ENCODE data around the gene TIMM17B. TPM values are rescaled to one million over a fixed set of nuclear protein-coding genes. Genes with fewer than 3 reads are reported as not detected.

Gene TIMM17B
- polyA plus RNA-seq, 2 of the 4 experiments (the other 2 are of a cell fraction) = 68.9 to 76.9 TPM

DNA sequence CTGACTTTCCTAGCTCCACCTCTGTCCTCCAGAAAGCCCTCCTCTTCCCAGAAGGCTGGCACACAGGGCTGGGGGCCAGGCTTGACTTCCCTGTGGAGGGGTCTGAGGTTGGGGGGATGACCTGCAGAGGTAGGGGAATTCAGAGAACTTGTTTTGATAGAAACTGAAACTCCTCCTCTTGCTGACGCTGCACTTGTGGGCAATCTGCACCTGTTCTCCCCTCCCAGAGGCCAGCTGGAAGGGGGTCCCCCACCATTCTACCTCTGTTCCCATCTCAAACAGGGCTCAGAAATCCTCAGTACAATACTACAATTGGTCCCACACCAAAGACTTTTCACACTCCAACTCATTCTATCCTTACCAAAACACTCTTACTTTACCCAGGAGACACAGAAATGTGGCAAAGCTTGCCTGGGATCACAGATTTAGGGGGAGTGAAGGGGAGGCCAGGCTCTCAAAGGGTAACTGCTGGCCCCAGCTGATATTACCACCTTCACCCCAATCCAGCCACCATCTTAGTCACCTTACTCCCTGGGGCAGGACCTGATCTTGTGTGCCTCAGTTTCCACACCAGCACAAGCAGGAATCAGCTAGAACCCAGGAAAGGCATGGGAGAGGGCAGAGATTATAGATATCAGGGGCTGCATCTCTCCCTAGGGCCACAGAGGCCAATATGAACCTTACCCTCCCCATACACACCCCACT is 41.3 kb upstream of the TIMM17B start:
- no peak overlapping the region for H3K4me2 ChIP-seq
- ATAC-seq (no peak), DNase-seq (ENCODE audit: low read depth in 1 of 2, low spot score in 1 of 2) (no peak), FAIRE-seq (no peak)
- no peaks in the 10 kb centered on the region for H3K4me1 ChIP-seq
- ChIA-PET POLR2A (no interaction called here), CTCF (interaction anchor here (0.8 to 2.7 kb wide), 2 partner anchors 10 to 41 kb away, joined by 3 to 11 read pairs; partner anchors contain the start of genes PQBP1 and TIMM17B)
- no peaks in the 10 kb centered on the region for H3K9me3 ChIP-seq
- TF ChIP-seq, protein P1, sequence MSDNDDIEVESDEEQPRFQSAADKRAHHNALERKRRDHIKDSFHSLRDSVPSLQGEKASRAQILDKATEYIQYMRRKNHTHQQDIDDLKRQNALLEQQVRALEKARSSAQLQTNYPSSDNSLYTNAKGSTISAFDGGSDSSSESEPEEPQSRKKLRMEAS (IDR thresholded peaks at IDR 0.05) = no peak
- TF ChIP-seq SMC3 (IDR thresholded peaks at IDR 0.05) (no peak), NR3C1 (IDR thresholded peaks at IDR 0.05) (no peak), TFCP2L1 (CRISPR knock-in tag; IDR thresholded peaks at IDR 0.05) (no peak), CHD4 (IDR thresholded peaks at IDR 0.05; ENCODE audit: borderline replicate concordance) (no peak)
- WGBS (ENCODE audit: missing lambda C conversion rate) = 94% methylated on average over 1 of the region's 1 CpG
- H3K4me3 ChIP-seq = no peak overlapping the region
- H3K27ac ChIP-seq = no peak overlapping the region

- Histone ChIP-seq H3K27ac (no peak overlapping the region), H3K9me3 (no peaks in the 10 kb centered on the region), H3K4me3 (no peak overlapping the region), H3K4me2 (no peak overlapping the region), H3K4me1 (no peaks in the 10 kb centered on the region)
- no peak for DNase-seq (ENCODE audit: low read depth in 1 of 2, low spot score in 1 of 2)
- WGBS (ENCODE audit: missing lambda C conversion rate) = 73% methylated on average over 9 of the region's 9 CpGs
- FAIRE-seq = no peak
- ChIA-PET POLR2A (no interaction called here), CTCF (interaction anchor here (0.5 to 2.7 kb wide), 4 partner anchors 9 to 83 kb away, joined by 3 to 11 read pairs (median 4); partner anchors contain the start of gene KCND1)
- TF ChIP-seq JUN (IDR thresholded peaks at IDR 0.05) (no peak), NR3C1 (IDR thresholded peaks at IDR 0.05) (no peak), HOXA7 (CRISPR knock-in tag; IDR thresholded peaks at IDR 0.05) (no peak), PHF8 (IDR thresholded peaks at IDR 0.05; ENCODE audit: borderline replicate concordance, low read depth) (no peak), EHMT2 (IDR thresholded peaks at IDR 0.05; ENCODE audit: low read depth) (no peak), EHF (CRISPR knock-in tag; IDR thresholded peaks at IDR 0.05) (no peak), RNF2 (IDR thresholded peaks at IDR 0.05; ENCODE audit: borderline replicate concordance, low read depth) (no peak), CHD4 (IDR thresholded peaks at IDR 0.05; ENCODE audit: borderline replicate concordance) (no peak), KDM1A (IDR thresholded peaks at IDR 0.05; ENCODE audit: low read depth) (no peak), FOXS1 (CRISPR knock-in tag; IDR thresholded peaks at IDR 0.05) (no peak), POLR2A (IDR thresholded peaks at IDR 0.05; ENCODE audit: low read length) (no peak), CBX2 (IDR thresholded peaks at IDR 0.05; ENCODE audit: borderline replicate concordance, low read depth) (no peak), EP300 (IDR thresholded peaks at IDR 0.05) (no peak), RFX5 (IDR thresholded peaks at IDR 0.05) (no peak), RARB (CRISPR knock-in tag; IDR thresholded peaks at IDR 0.05) (no peak)
- TF ChIP-seq, protein P2, sequence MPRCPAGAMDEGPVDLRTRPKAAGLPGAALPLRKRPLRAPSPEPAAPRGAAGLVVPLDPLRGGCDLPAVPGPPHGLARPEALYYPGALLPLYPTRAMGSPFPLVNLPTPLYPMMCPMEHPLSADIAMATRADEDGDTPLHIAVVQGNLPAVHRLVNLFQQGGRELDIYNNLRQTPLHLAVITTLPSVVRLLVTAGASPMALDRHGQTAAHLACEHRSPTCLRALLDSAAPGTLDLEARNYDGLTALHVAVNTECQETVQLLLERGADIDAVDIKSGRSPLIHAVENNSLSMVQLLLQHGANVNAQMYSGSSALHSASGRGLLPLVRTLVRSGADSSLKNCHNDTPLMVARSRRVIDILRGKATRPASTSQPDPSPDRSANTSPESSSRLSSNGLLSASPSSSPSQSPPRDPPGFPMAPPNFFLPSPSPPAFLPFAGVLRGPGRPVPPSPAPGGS (IDR thresholded peaks at IDR 0.05) = no peak
- peak; percentile 54 to 69; a peak in 4 of 6 replicates for ATAC-seq
These were observed 39.7 kb upstream of the TIMM17B start for GRCh38 chrX:48937054-48937907.

- Histone ChIP-seq H3K27ac (no peak overlapping the region), H3K4me3 (no peak overlapping the region), H3K4me1 (no peaks in the 10 kb centered on the region), H3K9me3 (no peaks in the 10 kb centered on the region), H3K4me2 (no peak overlapping the region)
- ChIA-PET POLR2A (no interaction called here), CTCF (interaction anchor here (1.2 to 1.3 kb wide), 2 partner anchors 9 to 35 kb away, joined by 3 to 5 read pairs; partner anchors contain the start of gene KCND1)
- ATAC-seq = no peak
- TF ChIP-seq PHF8 (IDR thresholded peaks at IDR 0.05; ENCODE audit: borderline replicate concordance, low read depth) (no peak), HOXA7 (CRISPR knock-in tag; IDR thresholded peaks at IDR 0.05) (no peak), HEYL (CRISPR knock-in tag; IDR thresholded peaks at IDR 0.05) (no peak), USF2 (IDR thresholded peaks at IDR 0.05) (no peak), GATA3 (IDR thresholded peaks at IDR 0.05; ENCODE audit: borderline replicate concordance) (no peak)
- no peak for FAIRE-seq
- 96% methylated on average over 6 of the region's 8 CpGs for WGBS (ENCODE audit: missing lambda C conversion rate)
- DNase-seq (ENCODE audit: low read depth in 1 of 2, low spot score in 1 of 2) = no peak
These were observed 39.0 kb upstream of the TIMM17B start for GRCh38 chrX:48936429-48937053.

All from A549 (cell line).